ENCODE data around the gene PTEN. TPM values are rescaled to one million over a fixed set of nuclear protein-coding genes. Genes with fewer than 3 reads are reported as not detected.
"Not testable (repeated sequence)": the region's sequence is repeated elsewhere in the genome, so short reads cannot be mapped to it uniquely, and the experiment has no call there.

PTEN gene
- total and polyA plus RNA-seq, 2 experiments from 2014 or later: 30.4 to 66.1 TPM

DNA sequence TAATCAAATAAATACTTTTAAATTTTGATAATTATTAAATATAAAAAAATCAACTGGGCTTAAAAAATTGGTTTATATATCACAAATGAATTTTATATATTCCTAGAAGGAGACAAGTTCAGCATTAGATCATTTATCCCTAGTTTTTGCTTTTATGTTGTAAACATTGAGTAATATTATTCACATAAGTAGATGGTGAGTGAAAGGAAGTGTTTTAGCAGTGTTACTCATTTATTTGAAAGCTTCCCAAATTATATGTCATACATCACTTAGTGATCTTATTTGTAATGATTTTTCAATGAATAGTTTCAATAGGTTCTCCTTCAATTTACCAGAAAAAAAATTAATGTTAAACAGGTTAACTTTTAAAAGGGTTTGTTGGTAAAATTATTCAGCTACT is 15.9 kb upstream of the PTEN start:
- H3K27me3 ChIP-seq: no peaks in the 10 kb centered on the region

DNA sequence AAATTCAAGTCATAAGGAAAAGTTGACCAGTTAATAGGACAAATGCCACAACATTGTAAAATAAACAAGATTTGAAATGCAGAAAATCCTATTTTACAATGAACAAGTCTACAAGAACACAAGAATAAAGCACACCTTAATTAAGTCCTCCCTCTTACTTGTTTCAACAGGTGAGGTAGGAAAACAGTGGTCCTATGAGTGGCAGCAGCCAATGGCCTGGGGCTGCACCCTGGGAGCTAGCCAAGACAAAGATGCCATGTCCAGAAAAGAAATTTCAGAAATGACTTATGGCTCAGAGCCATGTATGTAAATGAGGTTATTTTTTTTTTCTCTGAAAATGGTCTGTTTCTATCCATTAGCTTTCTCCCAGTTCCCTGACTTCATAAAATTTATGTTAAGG is 14.4 kb upstream of the PTEN start:
- H3K27ac ChIP-seq: no peak overlapping the region
- H3K9me3 ChIP-seq (ENCODE audit: low read depth): no peaks in the 10 kb centered on the region
- no peaks in the 10 kb centered on the region for H3K36me3 ChIP-seq
- H3K4me3 ChIP-seq: no peak overlapping the region
- no peak for DNase-seq (ENCODE audit: low read depth in 1 of 2, low spot score in 1 of 2)
- H3K27me3 ChIP-seq: no peaks in the 10 kb centered on the region
- peaks cover 8% of the 10 kb centered on the region for H3K4me1 ChIP-seq (ENCODE audit: low read depth)
- TF ChIP-seq, protein P1, sequence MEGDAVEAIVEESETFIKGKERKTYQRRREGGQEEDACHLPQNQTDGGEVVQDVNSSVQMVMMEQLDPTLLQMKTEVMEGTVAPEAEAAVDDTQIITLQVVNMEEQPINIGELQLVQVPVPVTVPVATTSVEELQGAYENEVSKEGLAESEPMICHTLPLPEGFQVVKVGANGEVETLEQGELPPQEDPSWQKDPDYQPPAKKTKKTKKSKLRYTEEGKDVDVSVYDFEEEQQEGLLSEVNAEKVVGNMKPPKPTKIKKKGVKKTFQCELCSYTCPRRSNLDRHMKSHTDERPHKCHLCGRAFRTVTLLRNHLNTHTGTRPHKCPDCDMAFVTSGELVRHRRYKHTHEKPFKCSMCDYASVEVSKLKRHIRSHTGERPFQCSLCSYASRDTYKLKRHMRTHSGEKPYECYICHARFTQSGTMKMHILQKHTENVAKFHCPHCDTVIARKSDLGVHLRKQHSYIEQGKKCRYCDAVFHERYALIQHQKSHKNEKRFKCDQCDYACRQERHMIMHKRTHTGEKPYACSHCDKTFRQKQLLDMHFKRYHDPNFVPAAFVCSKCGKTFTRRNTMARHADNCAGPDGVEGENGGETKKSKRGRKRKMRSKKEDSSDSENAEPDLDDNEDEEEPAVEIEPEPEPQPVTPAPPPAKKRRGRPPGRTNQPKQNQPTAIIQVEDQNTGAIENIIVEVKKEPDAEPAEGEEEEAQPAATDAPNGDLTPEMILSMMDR (IDR thresholded peaks at IDR 0.05; ENCODE audit: low read depth, low read length): no peak

More for the DNA sequence above, 15.9 kb upstream of the PTEN start:
- H3K9me3 ChIP-seq (ENCODE audit: low read depth): no peaks in the 10 kb centered on the region
- H3K36me3 ChIP-seq: no peaks in the 10 kb centered on the region
- DNase-seq (ENCODE audit: low read depth in 1 of 2, low spot score in 1 of 2): no peak
- H3K4me1 ChIP-seq (ENCODE audit: low read depth): peaks cover 8% of the 10 kb centered on the region
- H3K4me3 ChIP-seq: no peak overlapping the region
- H3K27ac ChIP-seq: no peak overlapping the region
- TF ChIP-seq, protein P1 (IDR thresholded peaks at IDR 0.05; ENCODE audit: low read depth, low read length): no peak

DNA sequence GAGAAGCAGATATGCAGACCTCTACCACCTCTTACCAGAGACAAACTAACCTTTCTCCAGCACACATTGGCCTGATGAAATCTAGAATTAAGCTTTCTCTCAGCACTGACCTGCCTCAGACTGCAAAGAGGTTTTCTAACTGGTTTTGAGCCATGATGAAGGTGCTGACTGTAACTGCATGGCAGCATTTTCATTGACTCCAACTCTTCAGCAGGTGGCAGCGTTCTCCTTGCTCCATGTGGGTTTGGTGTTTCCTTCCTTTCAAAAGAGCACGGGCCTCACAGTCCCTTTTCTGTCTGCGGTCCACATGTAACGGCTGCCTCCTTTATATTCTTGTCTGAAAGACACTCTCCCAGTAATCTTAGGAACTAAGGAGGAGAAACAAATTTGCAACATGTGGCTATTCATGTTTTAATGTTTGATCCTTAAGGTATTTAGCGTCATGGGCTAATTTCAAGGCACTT is 12.7 kb upstream of the PTEN start:
- H3K4me1 ChIP-seq (ENCODE audit: low read depth): peaks cover 5% of the 10 kb centered on the region
- H3K27ac ChIP-seq: no peak overlapping the region
- no peaks in the 10 kb centered on the region for H3K36me3 ChIP-seq
- TF ChIP-seq, protein P1 (IDR thresholded peaks at IDR 0.05; ENCODE audit: low read depth, low read length): peak; percentile 67
- H3K4me3 ChIP-seq: no peak overlapping the region
- peak; percentile 81 to 83 for DNase-seq (ENCODE audit: low read depth in 1 of 2, low spot score in 1 of 2)
- H3K9me3 ChIP-seq (ENCODE audit: low read depth): no peaks in the 10 kb centered on the region
- no peaks in the 10 kb centered on the region for H3K27me3 ChIP-seq

DNA sequence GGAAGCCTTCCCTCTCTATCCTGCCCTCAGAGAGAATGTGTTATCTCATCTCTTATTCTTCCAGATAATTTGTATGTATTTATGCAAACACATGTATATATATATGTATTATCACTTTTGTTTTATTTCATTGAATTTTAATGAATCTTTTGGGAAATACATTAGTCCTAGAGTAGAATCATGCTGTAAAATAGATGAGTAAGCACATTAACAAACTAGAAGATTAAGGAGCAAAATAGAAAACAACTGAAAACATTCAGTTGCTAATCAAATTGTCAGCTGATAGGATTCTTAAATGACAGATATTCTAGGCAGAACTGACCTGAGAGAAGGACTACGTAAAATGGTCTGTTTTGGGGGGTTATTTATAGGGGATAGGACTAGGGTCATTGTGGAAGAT is 11.3 kb upstream of the PTEN start:
- TF ChIP-seq, protein P1 (IDR thresholded peaks at IDR 0.05; ENCODE audit: low read depth, low read length): no peak
- H3K9me3 ChIP-seq (ENCODE audit: low read depth): no peaks in the 10 kb centered on the region
- DNase-seq (ENCODE audit: low read depth in 1 of 2, low spot score in 1 of 2): no peak
- H3K27ac ChIP-seq: no peak overlapping the region
- no peaks in the 10 kb centered on the region for H3K27me3 ChIP-seq
- H3K36me3 ChIP-seq: no peaks in the 10 kb centered on the region
- no peak overlapping the region for H3K4me3 ChIP-seq
- no peaks in the 10 kb centered on the region for H3K4me1 ChIP-seq (ENCODE audit: low read depth)

DNA sequence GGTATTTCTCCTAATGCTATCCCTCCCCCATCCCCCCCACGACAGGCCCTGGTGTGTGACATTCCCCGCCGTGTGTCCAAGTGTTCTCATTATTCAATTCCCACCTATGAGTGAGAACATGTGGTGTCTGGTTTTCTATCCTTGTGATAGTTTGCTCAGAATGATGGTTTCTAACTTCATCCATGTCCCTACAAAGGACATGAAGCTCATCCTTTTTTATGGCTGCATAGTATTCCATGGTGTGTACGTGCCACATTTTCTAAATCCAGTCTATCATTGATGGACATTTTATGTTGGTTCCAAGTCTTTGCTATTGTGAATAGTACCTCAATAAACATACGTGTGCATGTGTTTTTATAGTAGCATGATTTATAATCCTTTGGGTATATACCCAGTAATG is 8.2 kb upstream of the PTEN start:
- H3K27me3 ChIP-seq; H3K27ac ChIP-seq; DNase-seq (ENCODE audit: low read depth in 1 of 2, low spot score in 1 of 2); H3K4me3 ChIP-seq; H3K9me3 ChIP-seq (ENCODE audit: low read depth); H3K4me1 ChIP-seq (ENCODE audit: low read depth); H3K36me3 ChIP-seq: not testable (repeated sequence)

DNA sequence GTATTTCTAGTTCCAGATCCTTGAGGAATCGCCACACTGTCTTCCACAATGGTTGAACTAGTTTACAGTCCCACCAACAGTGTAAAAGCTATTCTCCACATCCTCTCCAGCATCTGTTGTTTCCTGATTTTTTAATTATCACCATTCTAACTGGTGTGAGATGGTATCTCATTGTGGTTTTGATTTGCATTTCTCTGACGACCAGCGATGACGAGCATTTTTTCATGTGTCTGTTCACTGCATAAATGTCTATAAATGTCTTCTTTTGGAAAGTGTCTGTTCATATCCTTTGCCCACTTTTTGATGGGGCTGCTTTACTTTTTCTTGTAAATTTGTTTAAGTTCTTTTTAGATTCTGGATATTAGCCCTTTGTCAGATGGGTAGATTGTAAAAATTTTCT is 7.8 kb upstream of the PTEN start:
- H3K4me3 ChIP-seq; H3K36me3 ChIP-seq; H3K9me3 ChIP-seq (ENCODE audit: low read depth); H3K27ac ChIP-seq; H3K27me3 ChIP-seq; DNase-seq (ENCODE audit: low read depth in 1 of 2, low spot score in 1 of 2); H3K4me1 ChIP-seq (ENCODE audit: low read depth): not testable (repeated sequence)
